IMR-90 (cell line): ENCODE results near the gene ACTBL2. TPM values are rescaled to one million over a fixed set of nuclear protein-coding genes. Genes with fewer than 3 reads are reported as not detected.
"Not testable (repeated sequence)": the region's sequence is repeated elsewhere in the genome, so short reads cannot be mapped to it uniquely, and the experiment has no call there.

Source experiments
- ATAC-seq: fragments of 200-7000 bp; cut with Tn5 transposase; 2 replicates; pipeline ENCODE4 v1.9.1; 2020; ENCODE audit warnings: low read depth, mild to moderate bottlenecking, moderate library complexity
- BruUV-seq: library from RNA; stranded (reverse); fragments of 400-500 nt; replicated peaks from 2 replicates; lab custom pipeline; 2021; lab: Mats Ljungman, UMichigan
- CTCF ChIA-PET: fragments of 300-600 bp; formaldehyde crosslinking; extraction: SDS; loops from one replicate; lab custom pipeline; 2021; ENCODE audit warnings: antibody characterized with exemption; lab: Yijun Ruan, JAX
- POLR2A ChIA-PET: fragments of 300-600 bp; sonication (Branson Sonifier 250); formaldehyde crosslinking; loops from one replicate; lab custom pipeline; 2022; ENCODE audit warnings: antibody characterized with exemption; ENCODE audit not compliant: unreplicated experiment; lab: Charles Lee
- DNase-seq: peaks from one replicate; pipeline ENCODE4 v3.0.0; 2013
- H2AFZ ChIP-seq: replicated peaks from 2 replicates; pipeline ENCODE3; 2013; ENCODE audit warnings: low read length, mild to moderate bottlenecking; ENCODE audit not compliant: poor library complexity
- H2AK5ac ChIP-seq: 2 replicates; pipeline ENCODE4 v1.6.1; 2013; ENCODE audit warnings: low read depth, low read length, inconsistent platforms
- H2AK9ac ChIP-seq: replicated peaks from 2 replicates; pipeline ENCODE3; 2013; ENCODE audit warnings: mild to moderate bottlenecking, low read depth, low read length, moderate library complexity; ENCODE audit not compliant: poor library complexity
- H2BK120ac ChIP-seq: 2 replicates; pipeline ENCODE4 v1.6.1; 2013; ENCODE audit warnings: low read depth, low read length, inconsistent platforms
- H2BK15ac ChIP-seq: 3 replicates; pipeline ENCODE4 v1.6.1; 2013; ENCODE audit warnings: low read depth, low read length, inconsistent platforms
- H2BK20ac ChIP-seq: 2 replicates; pipeline ENCODE4 v1.6.1; 2013; ENCODE audit warnings: low read depth, mild to moderate bottlenecking, inconsistent platforms, low read length, moderate library complexity
- H2BK5ac ChIP-seq: 2 replicates; pipeline ENCODE4 v1.6.1; 2013; ENCODE audit warnings: mild to moderate bottlenecking, low read depth, low read length, inconsistent platforms; ENCODE audit not compliant: poor library complexity, severe bottlenecking
- H3K14ac ChIP-seq: replicated peaks from 2 replicates; pipeline ENCODE4 v1.6.1; 2013; ENCODE audit warnings: low read depth, low read length, inconsistent platforms
- H3K18ac ChIP-seq: 2 replicates; pipeline ENCODE4 v1.6.1; 2013; ENCODE audit warnings: low read depth, low read length, control low read depth
- H3K23ac ChIP-seq: 2 replicates; pipeline ENCODE4 v1.6.1; 2013; ENCODE audit warnings: low read depth, low read length, inconsistent platforms
- H3K27ac ChIP-seq: 2 replicates; pipeline ENCODE4 v1.5.1; 2013; ENCODE audit warnings: mild to moderate bottlenecking, control low read depth, low read length; ENCODE audit not compliant: insufficient read depth
- H3K27me3 ChIP-seq: 2 replicates; pipeline ENCODE4 v1.6.1; 2013; ENCODE audit warnings: low read length; ENCODE audit not compliant: control insufficient read depth, insufficient read depth
- H3K36me3 ChIP-seq: 2 replicates; pipeline ENCODE4 v1.6.1; 2013; ENCODE audit warnings: low read length, mixed read lengths; ENCODE audit not compliant: control insufficient read depth, insufficient read depth
- H3K4ac ChIP-seq: 2 replicates; pipeline ENCODE4 v1.6.1; 2013; ENCODE audit warnings: low read depth, low read length, inconsistent platforms
- H3K4me1 ChIP-seq: 2 replicates; pipeline ENCODE4 v1.6.1; 2013; ENCODE audit warnings: low read length, mixed read lengths; ENCODE audit not compliant: control insufficient read depth, insufficient read depth
- H3K4me2 ChIP-seq: 2 replicates; pipeline ENCODE4 v1.6.1; 2013; ENCODE audit warnings: low read depth, mild to moderate bottlenecking, control low read depth, low read length, moderate library complexity
- H3K4me3 ChIP-seq: 2 replicates; pipeline ENCODE4 v1.5.1; 2013; ENCODE audit warnings: low read depth, mild to moderate bottlenecking, control low read depth, low read length, moderate library complexity; ENCODE audit not compliant: insufficient read depth
- H3K56ac ChIP-seq: 2 replicates; pipeline ENCODE4 v1.6.1; 2013; ENCODE audit warnings: low read length, inconsistent platforms; ENCODE audit not compliant: insufficient read depth; ENCODE audit errors: extremely low read depth
- H3K79me1 ChIP-seq, 2 experiments: 2 replicates each; pipeline ENCODE4 v1.6.1; 2013; ENCODE audit warnings: low read length in 2 of 2, inconsistent platforms in 1 of 2, low read depth in 1 of 2
- H3K9ac ChIP-seq: 2 replicates; pipeline ENCODE4 v1.6.1; 2013; ENCODE audit warnings: low read depth, low read length, control low read depth
- H3K9me1 ChIP-seq: 2 replicates; pipeline ENCODE4 v1.6.1; 2013; ENCODE audit warnings: low read length, inconsistent platforms; ENCODE audit not compliant: insufficient read depth
- H3K9me3 ChIP-seq: 2 replicates; pipeline ENCODE4 v1.6.1; 2013; ENCODE audit warnings: low read length; ENCODE audit not compliant: control insufficient read depth, insufficient read depth
- H4K20me1 ChIP-seq: 2 replicates; pipeline ENCODE4 v1.6.1; 2013; ENCODE audit warnings: low read length, inconsistent platforms; ENCODE audit not compliant: insufficient read depth
- H4K5ac ChIP-seq: 2 replicates; pipeline ENCODE4 v1.6.1; 2013; ENCODE audit warnings: mild to moderate bottlenecking, low read depth, low read length, control low read depth
- H4K8ac ChIP-seq, 2 experiments: 2 replicates each; pipeline ENCODE4 v1.6.1; 2013; ENCODE audit warnings: low read depth in 2 of 2, low read length in 2 of 2, control low read depth in 1 of 2, inconsistent platforms in 1 of 2
- H4K91ac ChIP-seq: 2 replicates; pipeline ENCODE4 v1.6.1; 2013; ENCODE audit warnings: low read depth, low read length, inconsistent platforms; ENCODE audit not compliant: insufficient read depth
- WGBS, 2 experiments: methylation state at CpG; one replicate each; pipeline versions ENCODE4 v1.1.5 to v1.1.7; 2013; ENCODE audit warnings: missing lambda C conversion rate in 2 of 2; ENCODE audit not compliant: insufficient read length in 1 of 2; ENCODE audit errors: extremely low coverage in 2 of 2; 5-methylcytosine and 5-hydroxymethylcytosine counted together
- dilution Hi-C: fragments of 300-500 bp; cut with HindIII; formaldehyde crosslinking; loops from one replicate; pipeline ENCODE4 v1.14.3; 2018; ENCODE audit warnings: low sequenced_read_pairs; ENCODE audit not compliant: unreplicated experiment
- in situ Hi-C: fragments of 300-500 bp; cut with MboI; formaldehyde crosslinking; loops from 3 replicates; pipeline ENCODE4 v1.14.3; 2019; ENCODE audit warnings: low sequenced_read_pairs, inconsistent platforms, mixed read lengths
- intact Hi-C: fragments of 100-400 bp; cut with micrococcal nuclease; formaldehyde crosslinking; loops from 2 replicates; pipeline ENCODE4 v1.10.0; 2022
- polyA plus RNA-seq, 3 experiments: library from polyadenylated mRNA; depleted of rRNA; stranded (reverse); fragments of >200 nt; gene quantifications; 2 replicates each; pipeline ENCODE4 v1.2.3, GENCODE V29; 2012; ENCODE audit warnings: low replicate concordance in 1 of 3
- total RNA-seq: library from RNA; depleted of rRNA; stranded (reverse); fragments of >200 nt; gene quantifications from 2 replicates; pipeline ENCODE4 v1.2.3, GENCODE V29; 2012

ACTBL2 gene
- total and polyA plus RNA-seq, 2 of the 4 experiments (the other 2 are of a cell fraction) = 0.29 to 1.6 TPM

- H3K4ac ChIP-seq, H3K56ac ChIP-seq, H3K9ac ChIP-seq, CTCF ChIA-PET, H2BK120ac ChIP-seq, H2BK20ac ChIP-seq, DNase-seq, BruUV-seq, H3K27me3 ChIP-seq, H2AFZ ChIP-seq, H3K14ac ChIP-seq, H3K79me1 ChIP-seq, H2BK5ac ChIP-seq, H4K91ac ChIP-seq, dilution Hi-C loops, H3K4me1 ChIP-seq, H3K36me3 ChIP-seq, ATAC-seq, intact Hi-C loops, H3K27ac ChIP-seq, H2AK5ac ChIP-seq, H3K18ac ChIP-seq, H3K23ac ChIP-seq, H2BK15ac ChIP-seq, POLR2A ChIA-PET, H3K4me2 ChIP-seq, H4K8ac ChIP-seq, H3K9me3 ChIP-seq, H3K9me1 ChIP-seq, H4K20me1 ChIP-seq, H3K4me3 ChIP-seq, in situ Hi-C loops, H4K5ac ChIP-seq, H2AK9ac ChIP-seq: not testable (repeated sequence)
- no CpG with 5 or more reads among the region's 4 CpGs for WGBS, 2 experiments
These were observed 39.9 kb upstream of the ACTBL2 start for GRCh38 chr5:57522477-57522876.

DNA sequence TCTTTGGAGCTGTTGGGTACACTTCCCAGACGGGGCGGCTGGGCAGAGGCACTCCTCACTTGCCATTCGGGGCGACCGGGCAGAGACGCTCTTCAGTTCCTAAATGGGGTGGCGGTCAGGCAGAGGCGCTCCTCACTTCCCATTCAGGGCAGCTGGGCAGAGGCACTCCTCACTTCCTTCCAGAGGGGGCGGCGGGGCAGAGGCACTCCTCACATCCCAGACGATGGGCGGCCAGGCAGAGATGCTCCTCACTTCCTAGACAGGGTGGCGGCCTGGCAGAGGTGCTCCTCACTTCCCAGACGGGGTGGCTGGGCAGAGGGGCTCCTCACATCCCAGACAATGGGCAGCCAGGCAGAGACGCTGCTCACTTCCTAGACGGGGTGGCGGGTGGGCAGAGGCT lies 35.8 kb upstream of the ACTBL2 start:
- H4K91ac ChIP-seq, H3K4me2 ChIP-seq, H3K4me1 ChIP-seq, ATAC-seq, BruUV-seq, H3K56ac ChIP-seq, H3K4ac ChIP-seq, H4K8ac ChIP-seq, H2BK20ac ChIP-seq, H3K4me3 ChIP-seq, H3K18ac ChIP-seq, H2AFZ ChIP-seq, H2AK9ac ChIP-seq, CTCF ChIA-PET, H4K5ac ChIP-seq, H3K23ac ChIP-seq, H3K36me3 ChIP-seq, H2BK5ac ChIP-seq, H3K27me3 ChIP-seq, in situ Hi-C loops, POLR2A ChIA-PET, H3K9me1 ChIP-seq, H4K20me1 ChIP-seq, H2BK15ac ChIP-seq, H2AK5ac ChIP-seq, intact Hi-C loops, DNase-seq, dilution Hi-C loops, H3K79me1 ChIP-seq, H3K14ac ChIP-seq, H3K27ac ChIP-seq, H3K9me3 ChIP-seq, H3K9ac ChIP-seq, H2BK120ac ChIP-seq: not testable (repeated sequence)
- 93% methylated on average over 3 of the region's 17 CpGs; no CpG with 5 or more reads in 1 of the 2 experiments for WGBS, 2 experiments
